CD14-positive monocyte (primary cell): ENCODE measurements around the gene SSR4. TPM values are rescaled to one million over a fixed set of nuclear protein-coding genes. Genes with fewer than 3 reads are reported as not detected.

Source experiments
- DNase-seq, 3 donors: peaks; one replicate each; pipeline ENCODE4 v3.0.0-alpha.2; 2011 to 2022
- H2AFZ ChIP-seq: 2 replicates; pipeline ENCODE4 v1.6.0; 2012; ENCODE audit warnings: mild to moderate bottlenecking, low read depth, low read length, inconsistent platforms; ENCODE audit not compliant: insufficient read depth, poor library complexity, severe bottlenecking
- H3K27ac ChIP-seq, 2 donors: 1 replicate in 1 of 2; 2 replicates in 1 of 2; pipeline ENCODE4 v1.5.1; 2012 to 2013; ENCODE audit warnings: low read length in 2 of 2, control low read depth in 1 of 2, inconsistent platforms in 1 of 2, low read depth in 1 of 2, mild to moderate bottlenecking in 1 of 2
- H3K27me3 ChIP-seq, 2 donors: one replicate each; pipeline versions ENCODE4 v1.6.0 to v1.6.1; 2011 to 2013; ENCODE audit warnings: low read length in 2 of 2; ENCODE audit not compliant: control insufficient read depth in 2 of 2, insufficient read depth in 2 of 2
- H3K36me3 ChIP-seq, 2 donors: replicated peaks in 1 of 2; 1 replicate in 1 of 2; 2 replicates in 1 of 2; pipeline versions ENCODE4 v1.5.1 to v1.6.1; 2012 to 2013; ENCODE audit warnings: low read length in 2 of 2, control low read depth in 1 of 2, inconsistent platforms in 1 of 2, mild to moderate bottlenecking in 1 of 2; ENCODE audit not compliant: insufficient read depth in 2 of 2, control insufficient read depth in 1 of 2
- H3K4me1 ChIP-seq, 2 donors: 1 replicate in 1 of 2; 2 replicates in 1 of 2; pipeline versions ENCODE4 v1.5.1 to v1.6.1; 2012 to 2013; ENCODE audit warnings: low read length in 2 of 2, control low read depth in 1 of 2, inconsistent platforms in 1 of 2, mild to moderate bottlenecking in 1 of 2, moderate library complexity in 1 of 2; ENCODE audit not compliant: insufficient read depth in 2 of 2, control insufficient read depth in 1 of 2
- H3K4me2 ChIP-seq: replicated peaks from 2 replicates; pipeline ENCODE3; 2012; ENCODE audit warnings: low read length, moderate library complexity, mild to moderate bottlenecking; ENCODE audit not compliant: poor library complexity, severe bottlenecking; ENCODE audit errors: extremely low read depth
- H3K4me3 ChIP-seq, 3 experiments: fragments of 200-600 bp in 1 of 3; sonication (generic) in 1 of 3; replicated peaks in 1 of 3; 1 replicate in 2 of 3; 2 replicates in 1 of 3; pipeline ENCODE4 v1.5.1; 2011 to 2013; ENCODE audit warnings: low read length in 3 of 3, mild to moderate bottlenecking in 3 of 3, control low read depth in 2 of 3, low read depth in 2 of 3, inconsistent platforms in 1 of 3, moderate library complexity in 1 of 3
- H3K79me2 ChIP-seq: 2 replicates; pipeline ENCODE4 v1.6.0; 2012; ENCODE audit warnings: mild to moderate bottlenecking, control low read depth, inconsistent platforms, low read length, moderate library complexity; ENCODE audit not compliant: insufficient read depth
- H3K9ac ChIP-seq: 2 replicates; pipeline ENCODE4 v1.6.0; 2017; ENCODE audit warnings: low read length, mild to moderate bottlenecking; ENCODE audit not compliant: insufficient read depth, poor library complexity, severe bottlenecking
- H3K9me3 ChIP-seq, 2 donors: replicated peaks in 1 of 2; 1 replicate in 1 of 2; 2 replicates in 1 of 2; pipeline versions ENCODE4 v1.5.1 to v1.6.1; 2012 to 2013; ENCODE audit warnings: low read length in 2 of 2, control low read depth in 1 of 2; ENCODE audit not compliant: control insufficient read depth in 1 of 2, insufficient read depth in 1 of 2
- H4K20me1 ChIP-seq: 2 replicates; pipeline ENCODE4 v1.6.0; 2012; ENCODE audit warnings: mild to moderate bottlenecking, low read length, control low read depth, moderate library complexity; ENCODE audit not compliant: insufficient read depth
- H3K27ac Mint-ChIP-seq, 7 donors: one replicate each; pipeline ENCODE4 v1.8.0; 2020; ENCODE audit warnings: mild to moderate bottlenecking in 7 of 7, mixed read lengths in 7 of 7, moderate library complexity in 6 of 7, inconsistent platforms in 2 of 7
- H3K27me3 Mint-ChIP-seq, 3 donors: one replicate each; pipeline ENCODE4 v1.8.0; 2021 to 2022; ENCODE audit warnings: low read depth in 3 of 3, mild to moderate bottlenecking in 3 of 3, mixed read lengths in 3 of 3, moderate library complexity in 3 of 3, inconsistent platforms in 1 of 3
- H3K36me3 Mint-ChIP-seq, 2 donors: one replicate each; pipeline ENCODE4 v1.8.0; 2020; ENCODE audit warnings: mixed read lengths in 2 of 2, inconsistent platforms in 1 of 2, mild to moderate bottlenecking in 1 of 2
- H3K4me1 Mint-ChIP-seq: one replicate; pipeline ENCODE4 v1.8.0; 2020; ENCODE audit warnings: mild to moderate bottlenecking, mixed read lengths
- H3K4me3 Mint-ChIP-seq, 2 donors: one replicate each; pipeline ENCODE4 v1.8.0; 2020; ENCODE audit warnings: mild to moderate bottlenecking in 2 of 2, mixed read lengths in 2 of 2, moderate library complexity in 1 of 2
- H3K9me3 Mint-ChIP-seq, 7 donors: one replicate each; pipeline ENCODE4 v1.8.0; 2020 to 2022; ENCODE audit warnings: mixed read lengths in 7 of 7, mild to moderate bottlenecking in 6 of 7, moderate library complexity in 6 of 7, inconsistent platforms in 2 of 7
- WGBS: methylation state at CpG from one replicate; pipeline ENCODE4 v1.1.5; 2013; ENCODE audit warnings: missing lambda C conversion rate; ENCODE audit not compliant: insufficient coverage; 5-methylcytosine and 5-hydroxymethylcytosine counted together
- intact Hi-C, 2 donors: fragments of 100-400 bp; cut with micrococcal nuclease; formaldehyde crosslinking; loops; one replicate each; pipeline versions ENCODE4 v1.15.0 to v1.15.1; 2023
- polyA plus RNA-seq, 3 donors: library from polyadenylated mRNA; depleted of rRNA in 1 of 3; unstranded in 2 of 3; stranded (reverse) in 1 of 3; fragments of 300-500 nt in 2 of 3; fragments of >200 nt in 1 of 3; fragmentation: Illumina TruSeq in 2 of 3; gene quantifications; 1 replicate in 2 of 3; 2 replicates in 1 of 3; pipeline ENCODE4 v1.2.3, GENCODE V29; 2012 to 2021
- TF ChIP-seq, protein P1 (sequence below): fragments of 200-600 bp; IDR thresholded peaks from one replicate; pipeline ENCODE4 v1.8.0; 2022; ENCODE audit warnings: antibody characterized with exemption, mild to moderate bottlenecking

SSR4 gene
- polyA plus RNA-seq, 3 donors: 201 to 419 (median 362) TPM

DNA sequence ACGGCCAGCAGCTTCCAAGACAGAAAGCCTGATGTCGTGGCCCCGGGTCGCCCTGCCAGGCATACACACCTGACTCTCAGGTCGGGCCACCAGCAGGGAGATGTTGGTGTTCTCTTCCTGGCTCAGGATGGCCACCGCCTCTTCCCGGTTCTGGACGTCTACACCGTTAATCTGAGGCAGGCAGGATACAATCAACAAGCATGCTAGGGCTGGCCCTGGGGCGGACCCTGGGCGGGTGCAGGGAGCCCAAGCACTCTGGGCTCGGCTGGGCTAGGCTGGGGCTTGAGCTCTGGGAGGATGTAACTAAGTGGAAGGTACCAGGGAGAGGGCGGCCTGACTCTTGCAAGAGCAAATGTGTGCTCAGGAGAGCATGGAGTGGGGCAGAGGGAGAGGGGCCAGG, 11.0 kb downstream of the SSR4 start:
- no peaks in the 10 kb centered on the region for H3K36me3 ChIP-seq
- H3K9me3 Mint-ChIP-seq: peaks cover 0 to 26% (median 6%) of the 10 kb centered on the region in 7 donors
- no peak overlapping the region for H3K27ac Mint-ChIP-seq
- H3K4me2 ChIP-seq: no peak overlapping the region
- no peaks in the 10 kb centered on the region for H3K36me3 Mint-ChIP-seq
- no peaks in the 10 kb centered on the region for H3K27me3 ChIP-seq
- no peaks in the 10 kb centered on the region for H3K79me2 ChIP-seq
- H3K4me1 ChIP-seq: no peaks in the 10 kb centered on the region
- no peaks in the 10 kb centered on the region for H3K4me1 Mint-ChIP-seq
- H4K20me1 ChIP-seq: no peaks in the 10 kb centered on the region
- TF ChIP-seq, protein P1, sequence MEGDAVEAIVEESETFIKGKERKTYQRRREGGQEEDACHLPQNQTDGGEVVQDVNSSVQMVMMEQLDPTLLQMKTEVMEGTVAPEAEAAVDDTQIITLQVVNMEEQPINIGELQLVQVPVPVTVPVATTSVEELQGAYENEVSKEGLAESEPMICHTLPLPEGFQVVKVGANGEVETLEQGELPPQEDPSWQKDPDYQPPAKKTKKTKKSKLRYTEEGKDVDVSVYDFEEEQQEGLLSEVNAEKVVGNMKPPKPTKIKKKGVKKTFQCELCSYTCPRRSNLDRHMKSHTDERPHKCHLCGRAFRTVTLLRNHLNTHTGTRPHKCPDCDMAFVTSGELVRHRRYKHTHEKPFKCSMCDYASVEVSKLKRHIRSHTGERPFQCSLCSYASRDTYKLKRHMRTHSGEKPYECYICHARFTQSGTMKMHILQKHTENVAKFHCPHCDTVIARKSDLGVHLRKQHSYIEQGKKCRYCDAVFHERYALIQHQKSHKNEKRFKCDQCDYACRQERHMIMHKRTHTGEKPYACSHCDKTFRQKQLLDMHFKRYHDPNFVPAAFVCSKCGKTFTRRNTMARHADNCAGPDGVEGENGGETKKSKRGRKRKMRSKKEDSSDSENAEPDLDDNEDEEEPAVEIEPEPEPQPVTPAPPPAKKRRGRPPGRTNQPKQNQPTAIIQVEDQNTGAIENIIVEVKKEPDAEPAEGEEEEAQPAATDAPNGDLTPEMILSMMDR: no peak
- intact Hi-C loops: no loop called here
- H3K27ac ChIP-seq: no peak overlapping the region
- H3K27me3 Mint-ChIP-seq: peaks cover 6 to 32% (median 21%) of the 10 kb centered on the region in 3 donors
- no peak overlapping the region for H3K4me3 ChIP-seq
- no peaks in the 10 kb centered on the region for H3K9me3 ChIP-seq
- no peak for DNase-seq
- H2AFZ ChIP-seq: no peak overlapping the region
- no peak overlapping the region for H3K9ac ChIP-seq
- no peak overlapping the region for H3K4me3 Mint-ChIP-seq
- whole genome bisulfite sequencing: 96% methylated on average over 10 of the region's 13 CpGs

DNA sequence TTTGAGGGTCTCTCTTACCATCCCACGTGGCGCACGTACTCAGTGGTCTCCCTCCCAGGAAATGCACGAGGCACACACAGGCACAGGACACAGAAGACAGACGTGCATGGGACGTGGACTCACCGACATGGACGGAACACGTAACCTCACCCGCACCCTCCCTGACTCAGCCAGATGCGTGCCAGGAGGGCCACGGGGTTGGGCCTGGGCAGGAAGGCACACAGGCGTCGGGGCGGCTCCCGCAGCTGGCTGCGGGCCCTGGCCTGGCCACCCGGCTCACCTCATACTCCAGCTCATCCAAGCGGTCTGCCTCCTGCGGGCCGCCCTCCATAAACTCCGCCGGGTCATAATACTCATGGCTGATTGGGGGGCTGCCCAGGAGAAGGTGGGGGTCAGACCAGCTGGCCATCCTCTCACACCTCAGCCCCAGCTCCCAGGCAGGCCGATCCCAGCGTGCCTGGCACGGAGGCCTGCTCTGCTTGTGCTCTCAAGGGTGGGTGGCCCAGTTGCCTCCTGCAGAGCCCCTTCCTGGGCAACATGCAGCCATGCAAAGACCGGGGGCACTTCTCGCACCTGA, 12.6 kb downstream of the SSR4 start:
- WGBS: 95% methylated on average over 4 of the region's 28 CpGs
- no peaks in the 10 kb centered on the region for H3K36me3 Mint-ChIP-seq
- intact Hi-C loops: no loop called here
- no peak overlapping the region for H3K27ac ChIP-seq
- no peak overlapping the region for H3K4me3 ChIP-seq
- no peaks in the 10 kb centered on the region for H3K9me3 ChIP-seq
- no peaks in the 10 kb centered on the region for H4K20me1 ChIP-seq
- no peaks in the 10 kb centered on the region for H3K4me1 Mint-ChIP-seq
- no peaks in the 10 kb centered on the region for H3K36me3 ChIP-seq
- H3K9me3 Mint-ChIP-seq: peaks cover 0 to 28% (median 6%) of the 10 kb centered on the region in 7 donors
- no peak overlapping the region for H3K4me2 ChIP-seq
- no peak overlapping the region for H3K4me3 Mint-ChIP-seq
- no peak overlapping the region for H3K9ac ChIP-seq
- peaks cover 12 to 37% (median 24%) of the 10 kb centered on the region in 3 donors for H3K27me3 Mint-ChIP-seq
- no peak overlapping the region for H2AFZ ChIP-seq
- no peaks in the 10 kb centered on the region for H3K79me2 ChIP-seq
- no peak overlapping the region for H3K27ac Mint-ChIP-seq
- TF ChIP-seq, protein P1: no peak
- H3K4me1 ChIP-seq: no peaks in the 10 kb centered on the region
- DNase-seq: no peak
- no peaks in the 10 kb centered on the region for H3K27me3 ChIP-seq
